GM21360 (cell line): ENCODE data around the gene TMEM178B.

ENCODE experiments used
- ATAC-seq: cut with Tn5 transposase; IDR thresholded peaks from one replicate; pipeline ENCODE4 v1.9.1; 2021; ENCODE audit warnings: mild to moderate bottlenecking, moderate library complexity; ENCODE audit not compliant: unreplicated experiment

TMEM178B gene

DNA sequence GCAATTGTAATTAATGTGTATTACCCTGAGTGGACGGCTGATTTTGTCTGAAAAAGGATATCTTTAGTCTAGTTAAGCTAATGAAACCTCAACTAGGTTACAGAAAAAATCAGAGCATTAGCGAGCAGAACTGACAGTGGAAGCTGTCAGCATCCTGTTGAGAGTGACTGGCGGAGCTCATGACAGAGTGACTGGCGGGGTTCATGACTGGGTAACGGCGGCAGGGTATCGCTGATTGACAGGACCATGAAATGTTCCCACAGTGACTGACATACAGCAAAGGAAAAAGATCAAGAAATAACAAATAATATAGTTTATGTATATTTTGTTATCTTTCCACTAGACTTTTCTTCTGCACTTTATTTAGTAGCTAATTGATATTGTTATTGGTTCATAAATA, 274.9 kb downstream of the TMEM178B start:
- no peak for ATAC-seq

DNA sequence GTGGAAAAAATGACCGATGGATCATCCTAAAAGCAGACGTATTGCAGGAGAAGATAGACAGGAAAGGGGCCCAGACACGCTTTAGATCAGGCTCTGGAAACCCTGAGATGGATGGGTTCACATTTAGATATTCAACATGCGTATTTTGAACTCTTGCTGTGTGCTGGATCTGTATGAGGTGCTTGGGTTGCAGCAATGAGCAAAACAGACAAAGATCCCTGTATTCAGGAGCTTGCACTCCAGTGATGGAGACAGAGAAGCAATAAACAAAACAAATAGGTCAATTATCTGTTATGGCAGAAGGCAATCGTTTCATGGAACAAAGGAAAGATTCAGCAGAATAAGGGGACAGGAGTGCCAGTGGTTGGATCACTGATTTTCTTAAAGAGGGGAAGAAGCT, 275.5 kb downstream of the TMEM178B start:
- no peak for ATAC-seq

DNA sequence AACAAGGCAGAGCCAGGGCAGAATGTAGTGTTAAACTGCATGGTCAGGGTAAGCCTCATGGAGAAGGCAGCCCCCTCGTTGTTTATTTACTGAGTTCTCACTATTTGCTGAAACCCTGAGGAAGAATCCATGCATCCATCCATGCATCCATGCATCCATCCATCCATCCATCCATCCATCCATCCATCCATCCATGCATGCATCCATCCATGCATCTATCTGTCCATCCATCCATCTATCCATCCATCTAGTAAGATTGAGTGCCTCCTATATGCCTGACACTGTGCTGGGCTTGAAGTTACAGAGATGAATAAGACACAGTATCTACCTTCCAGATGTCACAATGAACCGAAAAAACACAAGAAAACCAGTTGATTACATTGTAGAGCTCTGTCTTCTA, 275.9 kb downstream of the TMEM178B start:
- no peak for ATAC-seq

DNA sequence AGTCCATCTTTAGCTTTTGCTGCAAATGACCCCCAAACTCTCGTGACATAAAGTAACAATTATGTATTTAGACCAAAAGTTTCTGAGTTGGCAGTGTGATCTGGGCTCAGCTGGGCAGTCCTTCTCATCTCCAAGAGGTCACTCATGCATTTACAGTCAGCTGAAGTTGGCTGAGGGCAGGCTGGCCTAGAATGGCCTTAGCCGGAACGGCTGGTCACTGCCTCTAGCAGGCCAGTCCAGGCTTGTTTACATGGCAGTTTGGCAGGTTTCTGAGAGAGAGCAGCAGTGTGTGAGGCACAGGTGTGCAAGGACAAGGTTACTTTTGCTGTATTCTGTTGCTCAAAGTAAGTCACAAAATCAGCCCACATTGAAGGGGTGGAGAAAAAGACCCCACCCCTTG, 277.3 kb downstream of the TMEM178B start:
- no peak for ATAC-seq

DNA sequence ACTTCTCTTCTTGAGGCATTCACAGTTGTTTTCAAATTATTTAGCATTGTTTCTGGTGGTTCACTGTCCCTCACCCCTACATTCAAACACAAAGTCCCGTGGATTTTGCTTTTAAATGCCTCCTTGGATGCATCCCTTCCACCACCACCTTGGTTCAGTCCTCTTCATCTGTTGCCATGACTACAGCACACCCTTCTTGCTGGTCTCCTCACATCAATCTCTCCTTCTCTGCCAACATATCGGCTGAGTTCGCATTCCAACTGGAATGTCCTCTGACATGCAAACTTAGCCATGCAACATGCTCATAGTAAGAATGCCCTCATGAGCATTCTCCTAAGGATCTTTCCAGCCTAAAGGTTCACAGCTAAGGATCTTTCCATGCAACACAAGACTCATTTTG, 279.1 kb downstream of the TMEM178B start:
- no peak for ATAC-seq

DNA sequence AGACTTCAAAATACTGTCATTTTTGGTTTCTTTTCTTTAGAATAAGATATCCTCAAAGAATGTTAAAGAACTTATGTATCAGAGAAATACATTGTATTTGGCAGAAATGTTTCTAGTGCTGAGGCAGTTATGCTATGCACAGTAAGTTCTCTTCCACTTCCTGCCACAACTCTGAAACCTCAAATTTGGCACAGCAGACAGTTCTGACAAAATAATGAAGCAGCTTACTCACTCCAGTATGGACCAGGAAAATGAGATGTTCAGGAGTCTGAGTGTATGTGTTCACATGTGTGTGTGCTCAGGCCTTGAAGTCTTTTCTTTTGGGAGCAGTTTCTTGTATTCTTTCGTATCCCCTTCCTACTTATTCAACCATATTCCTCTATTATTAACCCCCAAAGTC, 280.4 kb downstream of the TMEM178B start:
- no peak for ATAC-seq

DNA sequence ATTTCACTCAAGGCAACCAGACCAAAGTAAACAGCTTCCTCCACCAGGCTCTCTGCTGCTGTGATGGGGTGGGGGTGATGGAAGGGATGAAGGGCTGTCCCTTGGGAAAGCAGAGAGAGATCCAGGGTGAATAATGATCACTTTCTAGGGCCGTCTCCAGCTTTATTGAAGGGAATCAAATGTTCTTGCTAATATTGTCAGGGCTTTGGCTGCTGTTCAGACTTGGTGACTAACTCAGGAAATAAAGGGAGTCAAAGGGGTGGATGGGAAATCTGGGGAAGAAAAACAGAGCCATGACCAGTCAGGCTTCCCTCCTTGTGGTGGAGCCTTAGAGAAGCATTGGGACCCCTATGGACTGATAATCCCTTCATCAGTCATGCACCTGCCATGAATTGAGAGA, 281.2 kb downstream of the TMEM178B start:
- ATAC-seq, result no peak

DNA sequence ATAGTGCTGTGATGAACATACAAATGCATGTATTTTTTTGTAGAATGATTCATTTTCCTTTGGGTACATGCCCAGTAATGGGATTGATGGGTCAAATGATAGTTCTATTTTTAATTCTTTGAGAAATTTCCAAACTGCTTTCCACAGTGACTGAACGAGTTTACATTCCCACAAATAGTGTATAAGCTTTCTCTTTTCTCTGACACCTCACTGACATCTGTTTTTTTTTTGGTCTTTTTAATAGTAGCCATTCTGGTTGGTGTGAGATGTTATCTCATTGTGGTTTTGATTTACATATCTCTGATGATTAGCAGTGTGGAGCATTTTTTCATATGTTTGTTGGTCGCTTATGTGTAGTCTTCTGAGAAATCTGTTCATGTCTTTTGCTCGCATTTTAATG, 282.3 kb downstream of the TMEM178B start:
- ATAC-seq, result no peak

DNA sequence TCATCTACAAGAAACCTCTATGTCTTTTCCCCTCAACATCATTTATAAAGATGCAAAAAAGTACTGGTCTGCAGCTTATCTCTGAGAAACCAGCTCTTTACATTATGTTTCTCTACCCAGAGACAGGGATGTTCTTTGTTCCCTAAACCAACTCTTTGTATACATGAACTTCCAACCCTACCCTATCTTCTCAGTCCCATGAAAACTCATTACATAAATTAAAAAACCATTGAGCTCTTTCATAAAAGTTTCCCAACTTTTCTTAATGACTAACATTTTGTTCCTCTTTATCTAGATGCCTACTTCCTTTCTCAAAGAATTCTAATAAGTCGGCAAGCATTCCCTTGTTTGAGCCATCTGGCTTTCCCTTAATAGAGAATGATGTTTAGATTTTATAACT, 284.5 kb downstream of the TMEM178B start:
- no peak for ATAC-seq

DNA sequence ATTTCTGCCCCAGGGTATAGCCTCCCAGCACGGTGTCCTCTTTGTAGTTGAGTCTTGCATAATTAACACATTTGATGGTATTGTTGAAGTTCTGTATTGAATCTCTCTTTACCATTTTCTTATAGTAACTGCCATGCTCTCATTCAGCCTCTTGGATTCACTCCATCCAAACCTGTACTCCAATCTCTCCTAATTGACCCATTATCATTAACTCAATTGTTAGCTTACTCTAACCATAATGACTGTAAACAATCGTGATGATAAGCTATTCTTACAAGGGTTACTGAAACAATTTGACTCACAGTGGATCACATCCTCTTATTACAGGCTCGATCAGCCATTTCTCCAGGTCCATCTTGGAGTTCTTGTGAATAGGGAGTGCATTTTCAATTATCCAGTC, 285.4 kb downstream of the TMEM178B start:
- ATAC-seq, result no peak

DNA sequence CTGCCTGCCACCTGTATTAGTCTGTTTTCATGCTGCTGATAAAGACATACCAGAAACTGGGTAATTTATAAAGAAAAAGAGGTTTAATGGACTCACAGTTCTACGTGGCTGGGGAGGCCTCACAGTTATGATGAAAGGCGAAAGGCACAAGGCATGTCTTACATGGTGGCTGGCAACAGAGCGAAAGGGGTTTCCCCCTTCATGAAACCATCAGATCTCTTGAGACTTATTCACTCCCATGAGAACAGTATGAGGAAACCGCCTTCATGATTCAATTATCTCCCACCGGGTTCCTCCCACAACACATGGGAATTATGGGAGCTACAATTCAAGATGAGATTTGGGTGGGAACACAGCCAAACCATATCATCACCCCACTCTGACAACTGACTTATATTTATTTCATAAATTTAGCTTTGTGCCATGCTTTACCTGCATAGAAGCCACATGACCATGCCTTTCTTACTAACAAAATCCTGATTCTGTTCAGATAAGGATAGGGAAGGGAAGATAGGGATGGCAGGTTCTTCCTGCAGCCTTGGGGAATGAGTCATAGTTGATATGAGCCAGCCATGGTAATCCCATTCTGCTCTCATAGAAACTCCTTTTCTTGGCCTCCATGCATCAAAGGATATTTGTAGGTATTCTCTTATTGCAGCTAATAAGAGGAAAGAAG, 286.0 kb downstream of the TMEM178B start:
- ATAC-seq, result no peak

DNA sequence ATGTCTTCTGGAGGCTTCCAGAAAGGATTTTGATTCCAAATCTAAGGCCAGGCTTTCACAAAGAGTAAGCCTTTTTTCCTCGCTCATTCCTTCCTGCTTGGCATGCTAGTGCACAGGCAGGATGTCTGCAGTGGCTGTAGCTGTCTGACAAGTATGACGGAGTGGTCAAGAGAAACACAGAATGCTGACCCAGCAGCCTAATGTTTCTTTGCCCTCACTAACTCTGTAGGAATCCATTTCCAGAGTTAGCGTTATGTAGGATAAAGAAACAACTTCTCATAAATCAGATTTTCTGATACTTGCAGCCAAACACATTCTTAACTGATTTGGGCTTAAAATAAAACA, 286.5 kb downstream of the TMEM178B start:
- ATAC-seq, result no peak

DNA sequence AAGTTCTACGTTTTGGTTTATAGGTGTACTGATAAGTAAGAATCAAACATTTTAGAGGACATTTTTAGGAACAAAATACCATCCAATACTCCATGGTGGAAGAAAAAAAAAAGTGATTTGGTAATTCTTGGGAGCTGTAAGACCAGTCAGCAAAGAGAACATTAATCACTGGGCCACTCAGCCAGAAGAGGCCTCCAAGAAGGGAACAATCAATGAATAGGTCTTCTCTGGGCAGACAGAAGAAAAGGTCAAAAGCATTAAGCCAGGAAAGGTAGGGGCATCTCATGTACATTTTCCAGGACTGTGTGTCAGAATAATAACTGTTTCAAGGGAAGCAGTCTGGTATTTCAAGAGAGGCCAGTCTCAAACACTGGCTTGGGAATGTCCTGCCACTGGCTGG, 286.9 kb downstream of the TMEM178B start:
- no peak for ATAC-seq

DNA sequence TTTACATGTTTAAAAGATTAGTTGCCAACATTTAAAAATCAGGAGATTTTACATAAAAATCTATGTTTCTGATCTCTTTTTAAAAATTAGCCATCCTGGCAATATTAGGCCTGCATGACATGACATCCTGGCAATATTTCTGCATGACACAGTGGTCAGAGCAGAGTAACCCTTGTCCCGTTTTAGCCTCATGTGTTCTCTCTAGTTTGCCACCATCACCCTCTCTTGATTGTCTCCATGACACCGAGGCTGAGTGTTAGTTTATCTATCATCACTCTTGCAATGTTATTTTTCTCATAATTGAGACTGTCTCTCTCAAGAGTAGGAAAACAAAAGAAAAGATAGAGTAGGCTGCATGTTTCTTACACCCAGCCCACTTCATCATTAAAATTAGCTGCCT, 287.6 kb downstream of the TMEM178B start:
- ATAC-seq, result no peak

DNA sequence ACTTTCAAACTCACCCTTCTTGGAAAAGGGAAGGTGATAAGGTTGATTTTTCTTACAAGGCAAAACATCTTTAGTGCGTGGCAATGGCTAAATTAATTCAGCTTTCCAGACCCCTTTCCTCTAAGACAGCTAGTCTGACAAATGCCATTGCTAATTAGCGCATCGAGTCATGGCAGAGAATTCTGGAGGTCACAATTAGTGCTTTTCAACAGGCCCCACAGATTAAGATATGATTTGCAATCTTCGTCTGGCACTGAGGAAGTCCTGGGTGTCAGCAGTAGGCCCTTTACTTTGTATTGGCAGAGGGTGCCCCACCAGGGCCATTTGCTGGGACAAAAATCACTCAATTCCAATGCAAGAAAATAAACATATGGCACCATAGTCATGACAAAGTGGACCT, 288.1 kb downstream of the TMEM178B start:
- ATAC-seq, result no peak

DNA sequence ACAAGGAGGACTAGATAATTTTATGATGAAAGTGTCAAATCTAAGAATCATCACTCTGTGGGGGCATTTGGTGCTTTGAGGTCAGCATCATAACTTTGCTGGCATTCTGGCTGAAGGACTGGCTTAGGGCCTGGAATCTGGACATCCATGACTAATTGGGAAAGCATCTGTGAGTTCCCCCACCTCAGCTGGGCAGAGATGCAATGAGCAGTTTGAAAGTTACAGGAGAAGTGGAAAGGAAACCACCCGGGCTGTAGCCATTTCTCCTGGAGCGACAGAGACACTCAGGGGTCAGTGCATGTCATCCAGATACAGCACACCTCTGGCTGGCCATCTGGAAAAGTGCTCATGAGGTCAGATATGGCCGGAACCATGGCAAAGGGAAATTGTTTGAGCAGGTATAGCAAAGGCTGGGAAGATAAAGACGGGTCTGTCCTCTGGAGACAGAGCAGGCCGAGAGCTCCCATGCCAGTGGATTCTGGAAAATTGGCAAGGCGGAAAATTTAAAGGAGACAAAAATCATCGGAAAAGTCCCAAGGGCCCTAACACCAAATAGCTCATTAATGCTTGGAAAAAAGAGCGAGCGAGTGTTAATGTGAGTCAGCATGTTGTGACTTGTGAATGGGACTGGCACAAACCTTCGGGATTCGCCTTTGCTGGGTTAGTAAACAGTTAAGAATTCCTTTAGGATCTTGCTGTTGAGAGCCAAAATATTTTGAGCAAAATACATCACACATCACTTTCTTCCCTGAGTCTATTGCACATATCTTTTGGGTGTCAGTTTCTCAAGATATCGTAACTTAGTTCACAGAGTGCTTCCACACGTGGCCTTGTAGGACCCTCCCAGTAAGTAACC, 288.9 kb downstream of the TMEM178B start:
- ATAC-seq, result no peak

DNA sequence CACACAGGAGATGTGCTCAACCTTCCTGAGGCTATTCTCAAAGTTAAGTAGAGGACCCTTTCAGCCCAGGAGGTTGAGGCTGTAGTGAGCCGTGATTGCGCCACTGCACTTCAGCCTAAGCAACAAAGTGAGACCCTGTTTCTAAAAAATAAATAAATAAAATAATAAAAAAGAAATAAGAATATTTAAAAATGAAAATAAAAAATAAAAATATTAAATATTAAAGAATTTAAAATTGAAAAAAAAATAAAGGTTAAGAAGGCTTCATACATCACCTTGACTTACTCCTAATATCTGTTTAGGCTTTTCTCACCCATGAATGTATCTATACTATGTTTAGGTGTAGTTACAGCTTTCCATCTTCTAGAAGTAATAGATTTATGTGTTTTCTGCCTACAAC, 289.9 kb downstream of the TMEM178B start:
- ATAC-seq, result no peak

DNA sequence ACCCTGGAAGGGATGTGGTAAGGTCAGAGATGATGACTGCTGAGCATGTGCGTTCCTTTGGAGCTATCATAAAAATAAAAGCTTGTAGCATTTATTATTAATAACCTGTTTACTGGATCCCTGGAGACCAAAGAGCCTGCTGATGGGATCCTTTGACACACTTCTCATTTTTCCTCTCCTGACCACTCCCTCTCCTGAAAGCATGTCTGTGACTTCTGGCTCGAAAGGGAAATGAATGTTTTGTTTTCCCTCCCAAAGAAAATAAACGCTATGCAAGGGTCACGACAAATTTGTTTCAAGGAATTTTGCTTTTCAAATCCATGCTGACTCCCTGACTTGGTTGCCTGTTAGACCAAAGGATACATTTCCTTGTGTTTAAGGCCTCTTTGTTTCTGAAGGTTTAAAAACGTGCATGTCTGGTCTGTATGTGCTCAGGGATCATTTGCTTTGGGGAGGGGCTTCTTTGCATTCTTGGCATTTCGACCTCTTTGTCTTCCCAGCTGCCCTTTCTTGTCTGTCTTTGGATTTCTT, 292.3 kb downstream of the TMEM178B start:
- ATAC-seq, result no peak

DNA sequence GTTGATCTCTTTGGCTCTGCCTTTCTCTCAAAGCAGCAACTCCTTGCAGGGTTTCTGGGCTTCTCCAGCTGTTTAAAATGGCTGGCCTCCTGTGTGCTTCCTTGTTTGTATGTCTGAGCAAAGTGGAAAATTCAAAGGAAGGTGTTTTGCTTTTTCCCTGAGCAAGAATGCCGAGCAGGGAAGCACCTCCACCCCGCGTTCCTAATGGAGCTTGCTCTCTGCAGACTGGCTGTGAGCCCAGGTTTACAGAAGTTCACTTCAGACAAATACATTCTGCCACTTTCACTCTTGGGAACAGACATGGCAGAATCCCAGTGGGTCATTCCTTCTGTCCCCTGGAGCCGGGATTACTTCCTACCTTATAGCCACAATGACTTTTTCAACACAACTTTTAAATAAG, 295.6 kb downstream of the TMEM178B start:
- ATAC-seq, result no peak

DNA sequence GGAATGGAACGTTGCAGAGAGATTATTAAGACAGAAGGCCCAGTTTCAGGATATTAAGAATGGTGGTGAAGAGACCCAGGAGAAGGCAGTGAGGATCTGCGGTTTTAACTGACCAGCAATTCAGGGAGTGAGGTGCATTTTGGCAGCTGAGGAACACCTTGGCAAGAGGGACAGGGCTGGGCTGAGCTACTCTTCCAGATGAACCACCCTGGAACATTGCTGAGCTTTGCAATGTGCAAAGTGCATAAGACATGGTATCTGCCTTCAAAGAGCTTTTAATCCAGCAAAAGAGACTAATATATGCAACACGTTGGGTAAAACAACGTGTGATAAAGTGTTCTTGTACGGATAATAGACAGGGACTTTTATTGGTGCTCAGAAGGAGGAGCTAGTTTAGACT, 296.3 kb downstream of the TMEM178B start:
- ATAC-seq, result no peak

DNA sequence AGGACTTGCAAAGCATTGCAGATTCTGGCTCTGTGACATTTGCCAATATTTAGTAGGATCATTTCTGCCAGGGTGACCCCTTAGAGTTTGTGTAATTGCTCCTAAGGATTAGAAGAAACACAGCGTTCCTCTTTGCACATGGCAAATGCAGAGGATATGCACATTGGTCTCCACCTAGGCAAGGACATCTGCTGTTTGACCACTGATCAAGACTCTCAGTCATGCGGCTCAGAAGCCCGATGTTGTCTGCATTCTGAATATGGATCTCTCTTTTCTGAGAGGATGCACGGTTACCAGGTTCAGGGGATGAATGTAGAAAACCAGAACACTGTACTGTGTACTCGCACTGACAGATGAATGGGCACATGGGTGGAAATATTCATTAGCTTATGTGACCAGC, 296.8 kb downstream of the TMEM178B start:
- no peak for ATAC-seq

DNA sequence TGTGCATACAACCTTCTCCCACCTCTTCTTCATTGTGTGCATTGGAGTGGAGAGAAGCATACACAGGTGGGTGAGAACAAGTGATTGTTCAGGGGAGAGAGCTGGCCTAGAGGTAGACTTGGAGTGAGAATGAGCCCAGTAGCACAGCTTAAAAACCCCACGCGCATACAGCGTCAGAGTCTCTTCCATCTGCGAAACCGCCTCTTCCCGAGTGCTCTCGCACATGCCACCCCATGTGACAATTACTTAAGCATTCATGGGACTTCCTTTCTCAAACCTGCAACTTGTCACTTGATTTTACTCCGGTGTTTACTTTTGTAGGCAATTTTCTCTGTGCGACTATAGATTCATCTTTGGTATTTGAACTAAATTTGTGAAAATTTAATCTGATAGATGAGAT, 300.6 kb downstream of the TMEM178B start:
- no peak for ATAC-seq
